Transverse colon (tissue), 4 donors: ENCODE data around the gene HDAC9. TPM values are rescaled to one million over a fixed set of nuclear protein-coding genes. Genes with fewer than 3 reads are reported as not detected.

Source experiments
- DNase-seq: peaks from one replicate; pipeline ENCODE4 v3.0.0-alpha.2; 2019
- H3K27ac ChIP-seq, 4 donors: fragments of 200-600 bp; sonication (generic); 2 replicates each; pipeline ENCODE4 v1.5.1; 2016 to 2018; ENCODE audit warnings: inconsistent platforms in 4 of 4
- H3K27me3 ChIP-seq: fragments of 200-600 bp; sonication (generic); 2 replicates; pipeline ENCODE4 v1.5.1; 2017; ENCODE audit warnings: inconsistent platforms
- H3K36me3 ChIP-seq, 4 donors: fragments of 200-600 bp; sonication (generic); 2 replicates each; pipeline ENCODE4 v1.5.1; 2017 to 2019; ENCODE audit warnings: inconsistent platforms in 4 of 4
- H3K4me1 ChIP-seq, 4 donors: fragments of 200-600 bp; sonication (generic); 2 replicates each; pipeline ENCODE4 v1.5.1; 2017 to 2020; ENCODE audit warnings: inconsistent platforms in 4 of 4
- H3K4me3 ChIP-seq, 4 donors: fragments of 200-600 bp; sonication (generic); 1 replicate in 1 of 4; 2 replicates in 3 of 4; pipeline versions ENCODE4 v1.5.1 to v1.6.1; 2017 to 2019; ENCODE audit warnings: inconsistent platforms in 4 of 4
- H3K9me3 ChIP-seq, 2 donors: fragments of 200-600 bp; sonication (generic); 2 replicates each; pipeline ENCODE4 v1.5.1; 2017 to 2019; ENCODE audit warnings: inconsistent platforms in 2 of 2
- CTCF ChIP-seq, 5 experiments: fragments of 200-600 bp in 3 of 5; fragments of 450-650 bp in 2 of 5; sonication (generic) in 3 of 5; IDR thresholded peaks; 1 replicate in 2 of 5; 2 replicates in 3 of 5; pipeline ENCODE4 v1.5.1; 2016 to 2017; ENCODE audit warnings: antibody characterized with exemption in 5 of 5, inconsistent platforms in 3 of 5, mild to moderate bottlenecking in 2 of 5, moderate library complexity in 1 of 5
- EP300 ChIP-seq: sonication (generic); formaldehyde crosslinking; IDR thresholded peaks from one replicate; pipeline ENCODE4 v1.6.1; 2017; ENCODE audit warnings: antibody characterized with exemption, low read depth
- POLR2A ChIP-seq: fragments of 450-650 bp; IDR thresholded peaks from one replicate; pipeline ENCODE4 v1.6.1; 2016; ENCODE audit warnings: antibody characterized with exemption, mild to moderate bottlenecking, moderate library complexity
- POLR2AphosphoS5 ChIP-seq, 3 donors: sonication (generic); formaldehyde crosslinking; IDR thresholded peaks; one replicate each; pipeline ENCODE4 v1.6.1; 2016; ENCODE audit warnings: antibody characterized with exemption in 3 of 3
- WGBS, 2 donors: methylation state at CpG; one replicate each; pipeline ENCODE4 v1.1.5; 2018; ENCODE audit warnings: low coverage in 1 of 2; 5-methylcytosine and 5-hydroxymethylcytosine counted together
- in situ Hi-C, 4 donors: fragments of 200-750 bp; cut with MboI; loops; one replicate each; pipeline versions ENCODE4 v1.15.0 to v1.15.1; 2017; ENCODE audit warnings: low sequenced_read_pairs in 3 of 4, low pct_ligation_motif_present in 1 of 4, low pct_unique_long_range_greater_than_20kb in 1 of 4
- intact Hi-C: fragments of 100-400 bp; cut with DNase I; formaldehyde crosslinking; loops from one replicate; pipeline ENCODE4 v1.15.1; 2023; ENCODE audit warnings: low total_unique reads
- total RNA-seq, 4 donors: library from RNA; depleted of rRNA; stranded (reverse); fragments of >200 nt; gene quantifications; one replicate each; pipeline ENCODE4 v1.1.0, GENCODE V29; 2016

The HDAC9 gene
- total RNA-seq, 4 donors from 2014 or later: 6.0 to 47.5 (median 33.7) TPM

GRCh38 chr7:18860221-18860620, 364.7 kb downstream of the HDAC9 start:
- Histone ChIP-seq H3K4me1 (no peaks in the 10 kb centered on the region), H3K27ac (no peak overlapping the region), H3K27me3 (no peaks in the 10 kb centered on the region), H3K4me3 (no peak overlapping the region), H3K36me3 (no peaks in the 10 kb centered on the region), H3K9me3 (no peaks in the 10 kb centered on the region)
- TF ChIP-seq POLR2A (no peak), EP300 (no peak), POLR2AphosphoS5 (IDR thresholded peaks at IDR 0.05) (no peak), CTCF (IDR thresholded peaks at IDR 0.05) (no peak)
- no peak for DNase-seq
- in situ Hi-C loops: no loop called here
- intact Hi-C loops: no loop called here

- H3K27ac ChIP-seq: no peak overlapping the region
- no peak overlapping the region for H3K4me3 ChIP-seq
- no peaks in the 10 kb centered on the region for H3K4me1 ChIP-seq
- DNase-seq: no peak
- H3K36me3 ChIP-seq: no peaks in the 10 kb centered on the region
- intact Hi-C loops (no loop called here), in situ Hi-C loops (no loop called here)
- TF ChIP-seq POLR2AphosphoS5 (IDR thresholded peaks at IDR 0.05): no peak
- no peak for TF ChIP-seq POLR2A
- no peaks in the 10 kb centered on the region for H3K9me3 ChIP-seq
- 69 to 81% methylated on average over 4 of the region's 4 CpGs for WGBS, 2 donors
- H3K27me3 ChIP-seq: no peaks in the 10 kb centered on the region
Observed at GRCh38 chr7:18861514-18862118, 366.1 kb downstream of the HDAC9 start.

GRCh38 chr7:18864967-18865366, 369.4 kb downstream of the HDAC9 start:
- no peak for DNase-seq
- no peak overlapping the region for H3K27ac ChIP-seq
- H3K4me3 ChIP-seq: no peak overlapping the region
- no peaks in the 10 kb centered on the region for H3K9me3 ChIP-seq
- no peaks in the 10 kb centered on the region for H3K27me3 ChIP-seq
- 69 to 80% methylated on average over 3 of the region's 3 CpGs for WGBS, 2 donors
- H3K4me1 ChIP-seq: no peaks in the 10 kb centered on the region
- intact Hi-C loops: no loop called here
- in situ Hi-C loops: no loop called here
- H3K36me3 ChIP-seq: no peaks in the 10 kb centered on the region
- no peak for TF ChIP-seq POLR2A
- TF ChIP-seq EP300: no peak
- no peak for TF ChIP-seq CTCF (IDR thresholded peaks at IDR 0.05)
- no peak for TF ChIP-seq POLR2AphosphoS5 (IDR thresholded peaks at IDR 0.05)

- Histone ChIP-seq H3K36me3 (no peaks in the 10 kb centered on the region), H3K27ac (no peak overlapping the region), H3K4me1 (no peaks in the 10 kb centered on the region), H3K4me3 (no peak overlapping the region), H3K9me3 (no peaks in the 10 kb centered on the region), H3K27me3 (no peaks in the 10 kb centered on the region)
- 54 to 100% methylated on average over 1 to 4 of the region's 4 CpGs for WGBS, 2 donors
- in situ Hi-C loops (no loop called here), intact Hi-C loops (no loop called here)
- TF ChIP-seq CTCF (IDR thresholded peaks at IDR 0.05): no peak
- no peak for TF ChIP-seq EP300
- no peak for TF ChIP-seq POLR2A
- peak; percentile 8 for DNase-seq
Observed at GRCh38 chr7:18866359-18867036, 370.9 kb downstream of the HDAC9 start.
